Measurements from ENCODE around the gene PPP3CB.

Gene PPP3CB

DNA sequence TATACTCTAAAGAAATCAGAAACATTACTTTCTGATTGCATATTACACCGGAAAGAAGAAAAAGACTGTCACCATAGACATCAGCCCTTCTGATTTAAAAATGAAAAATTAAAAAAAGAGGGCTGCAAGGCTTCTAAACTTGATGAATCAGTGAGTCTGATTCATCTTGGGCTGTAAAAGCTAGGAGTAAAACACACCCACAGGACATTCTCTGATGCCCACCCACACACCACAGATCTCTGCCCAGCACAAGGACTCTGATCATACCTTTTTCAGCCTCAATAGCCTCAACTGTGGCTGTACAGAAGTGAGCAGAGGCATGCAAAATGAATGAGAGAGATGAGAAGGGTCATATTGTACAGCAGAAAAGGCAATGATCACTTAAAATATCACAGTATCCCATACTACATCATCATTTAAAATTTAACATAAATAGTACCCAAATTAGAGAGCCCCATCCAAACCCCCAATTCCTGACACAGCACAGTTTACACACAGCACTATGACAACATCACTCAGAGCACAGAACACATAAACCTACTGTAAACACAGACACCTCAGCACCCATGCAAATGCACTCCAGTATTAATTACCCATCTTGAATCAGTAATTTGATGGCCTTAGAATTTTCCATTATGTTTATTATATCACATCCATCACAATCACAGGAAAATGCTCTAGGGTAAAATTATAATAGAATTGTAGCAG is 56.1 kb downstream of the PPP3CB start (continued):
- TF ChIP-seq ZFP37 (tag by site-specific recombination; IDR thresholded peaks at IDR 0.05) (no peak), ZNF837 (tag by site-specific recombination; IDR thresholded peaks at IDR 0.05) (no peak), MEIS1 (CRISPR knock-in tag; IDR thresholded peaks at IDR 0.05; ENCODE audit: borderline replicate concordance) (no peak), EGR2 (tag by site-specific recombination; IDR thresholded peaks at IDR 0.05; ENCODE audit: low read depth) (peak; percentile 82), ZNF280C (tag by site-specific recombination; IDR thresholded peaks at IDR 0.05) (no peak), ZNF639 (tag by site-specific recombination; IDR thresholded peaks at IDR 0.05) (no peak), ZFHX2 (tag by site-specific recombination; conservative IDR thresholded peaks at IDR 0.05) (peak; percentile 88), SP7 (tag by site-specific recombination; IDR thresholded peaks at IDR 0.05) (no peak), OVOL3 (tag by site-specific recombination; IDR thresholded peaks at IDR 0.05) (no peak), ZNF629 (tag by site-specific recombination; IDR thresholded peaks at IDR 0.05) (no peak), ZBTB10 (tag by site-specific recombination; IDR thresholded peaks at IDR 0.05) (no peak), KLF8 (tag by site-specific recombination; IDR thresholded peaks at IDR 0.05) (no peak), ZNF23 (tag by site-specific recombination; IDR thresholded peaks at IDR 0.05; ENCODE audit: borderline replicate concordance) (no peak), ZNF239 (tag by site-specific recombination; IDR thresholded peaks at IDR 0.05) (no peak)
- TF ChIP-seq, protein P1, sequence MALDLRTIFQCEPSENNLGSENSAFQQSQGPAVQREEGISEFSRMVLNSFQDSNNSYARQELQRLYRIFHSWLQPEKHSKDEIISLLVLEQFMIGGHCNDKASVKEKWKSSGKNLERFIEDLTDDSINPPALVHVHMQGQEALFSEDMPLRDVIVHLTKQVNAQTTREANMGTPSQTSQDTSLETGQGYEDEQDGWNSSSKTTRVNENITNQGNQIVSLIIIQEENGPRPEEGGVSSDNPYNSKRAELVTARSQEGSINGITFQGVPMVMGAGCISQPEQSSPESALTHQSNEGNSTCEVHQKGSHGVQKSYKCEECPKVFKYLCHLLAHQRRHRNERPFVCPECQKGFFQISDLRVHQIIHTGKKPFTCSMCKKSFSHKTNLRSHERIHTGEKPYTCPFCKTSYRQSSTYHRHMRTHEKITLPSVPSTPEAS (tag by site-specific recombination; IDR thresholded peaks at IDR 0.05), result no peak
- TF ChIP-seq, protein P2, sequence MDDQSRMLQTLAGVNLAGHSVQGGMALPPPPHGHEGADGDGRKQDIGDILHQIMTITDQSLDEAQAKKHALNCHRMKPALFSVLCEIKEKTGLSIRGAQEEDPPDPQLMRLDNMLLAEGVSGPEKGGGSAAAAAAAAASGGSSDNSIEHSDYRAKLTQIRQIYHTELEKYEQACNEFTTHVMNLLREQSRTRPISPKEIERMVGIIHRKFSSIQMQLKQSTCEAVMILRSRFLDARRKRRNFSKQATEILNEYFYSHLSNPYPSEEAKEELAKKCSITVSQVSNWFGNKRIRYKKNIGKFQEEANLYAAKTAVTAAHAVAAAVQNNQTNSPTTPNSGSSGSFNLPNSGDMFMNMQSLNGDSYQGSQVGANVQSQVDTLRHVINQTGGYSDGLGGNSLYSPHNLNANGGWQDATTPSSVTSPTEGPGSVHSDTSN (CRISPR knock-in tag; IDR thresholded peaks at IDR 0.05), result no peak

DNA sequence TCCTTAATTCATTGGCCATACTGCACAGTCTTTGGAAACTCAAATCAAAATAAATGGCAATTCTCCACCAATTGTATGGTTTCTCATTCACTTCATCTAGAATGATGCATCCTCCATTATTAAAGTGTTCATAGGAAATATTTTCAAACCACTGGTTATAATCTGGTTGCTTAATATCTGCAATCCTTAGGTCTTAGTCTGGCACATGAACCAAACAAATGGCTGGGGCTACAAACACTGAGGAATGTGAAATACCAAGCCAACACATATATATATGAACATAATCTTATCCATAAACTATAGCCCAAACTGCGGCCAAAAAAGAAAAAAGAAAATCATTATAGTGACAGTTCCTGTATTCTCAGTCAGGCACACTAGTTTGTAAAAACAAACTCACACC is 56.8 kb downstream of the PPP3CB start:
- H3K27ac ChIP-seq (ENCODE audit: extremely low read depth, low read depth, low read length), result no peak overlapping the region
- H3K4me1 ChIP-seq (ENCODE audit: control insufficient read depth, insufficient read depth, low read length), result no peaks in the 10 kb centered on the region; the same call in 1 of the 2 replicates
- H3K4me3 ChIP-seq (ENCODE audit: low read depth, low read length), result no peak overlapping the region
- H3K9me3 ChIP-seq (ENCODE audit: control insufficient read depth, insufficient read depth, low read depth, low read length), result no peaks in the 10 kb centered on the region
- CTCF ChIA-PET, result interaction anchor here (0.7 kb wide), 1 partner anchor 83 kb away, joined by 4 read pairs; no protein-coding TSS in a partner anchor
- POLR2A ChIA-PET, result no interaction called here
- peaks cover 3 to 22% of the 10 kb centered on the region in 2 experiments for H3K36me3 ChIP-seq (ENCODE audit: control insufficient read depth in 2 of 2, insufficient read depth in 1 of 2, low read length in 2 of 2)
- TF ChIP-seq, protein P3, sequence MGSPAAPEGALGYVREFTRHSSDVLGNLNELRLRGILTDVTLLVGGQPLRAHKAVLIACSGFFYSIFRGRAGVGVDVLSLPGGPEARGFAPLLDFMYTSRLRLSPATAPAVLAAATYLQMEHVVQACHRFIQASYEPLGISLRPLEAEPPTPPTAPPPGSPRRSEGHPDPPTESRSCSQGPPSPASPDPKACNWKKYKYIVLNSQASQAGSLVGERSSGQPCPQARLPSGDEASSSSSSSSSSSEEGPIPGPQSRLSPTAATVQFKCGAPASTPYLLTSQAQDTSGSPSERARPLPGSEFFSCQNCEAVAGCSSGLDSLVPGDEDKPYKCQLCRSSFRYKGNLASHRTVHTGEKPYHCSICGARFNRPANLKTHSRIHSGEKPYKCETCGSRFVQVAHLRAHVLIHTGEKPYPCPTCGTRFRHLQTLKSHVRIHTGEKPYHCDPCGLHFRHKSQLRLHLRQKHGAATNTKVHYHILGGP (tag by site-specific recombination; IDR thresholded peaks at IDR 0.05), result no peak
- TF ChIP-seq ZBTB8A (tag by site-specific recombination; IDR thresholded peaks at IDR 0.05), result no peak
- no peak for TF ChIP-seq ZNF521 (tag by site-specific recombination; IDR thresholded peaks at IDR 0.05)
- no peak for TF ChIP-seq ZIC2 (tag by site-specific recombination; IDR thresholded peaks at IDR 0.05)
- no peak for TF ChIP-seq GLIS2 (tag by site-specific recombination; IDR thresholded peaks at IDR 0.05)
- no peak for TF ChIP-seq ZBTB48 (tag by site-specific recombination; IDR thresholded peaks at IDR 0.05)
- no peak for TF ChIP-seq ZNF19 (tag by site-specific recombination; IDR thresholded peaks at IDR 0.05; ENCODE audit: low read depth)
- TF ChIP-seq, protein P4, sequence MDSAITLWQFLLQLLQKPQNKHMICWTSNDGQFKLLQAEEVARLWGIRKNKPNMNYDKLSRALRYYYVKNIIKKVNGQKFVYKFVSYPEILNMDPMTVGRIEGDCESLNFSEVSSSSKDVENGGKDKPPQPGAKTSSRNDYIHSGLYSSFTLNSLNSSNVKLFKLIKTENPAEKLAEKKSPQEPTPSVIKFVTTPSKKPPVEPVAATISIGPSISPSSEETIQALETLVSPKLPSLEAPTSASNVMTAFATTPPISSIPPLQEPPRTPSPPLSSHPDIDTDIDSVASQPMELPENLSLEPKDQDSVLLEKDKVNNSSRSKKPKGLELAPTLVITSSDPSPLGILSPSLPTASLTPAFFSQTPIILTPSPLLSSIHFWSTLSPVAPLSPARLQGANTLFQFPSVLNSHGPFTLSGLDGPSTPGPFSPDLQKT (IDR thresholded peaks at IDR 0.05; ENCODE audit: borderline replicate concordance, low read depth, low read length), result no peak
- TF ChIP-seq RBAK (tag by site-specific recombination; IDR thresholded peaks at IDR 0.05), result no peak
- TF ChIP-seq ZNF837 (tag by site-specific recombination; IDR thresholded peaks at IDR 0.05), result no peak
- TF ChIP-seq ZNF544 (tag by site-specific recombination; IDR thresholded peaks at IDR 0.05), result no peak
- no peak for TF ChIP-seq HOXA7 (CRISPR knock-in tag; IDR thresholded peaks at IDR 0.05; ENCODE audit: borderline replicate concordance)

Measured in HEK293 (cell line).